Measurements from ENCODE around the gene PEAK1. TPM values are rescaled to one million over a fixed set of nuclear protein-coding genes. Genes with fewer than 3 reads are reported as not detected.

PEAK1 gene
- total RNA-seq, 4 donors from 2014 or later: 68.8 to 79.1 (median 78.7) TPM

GRCh38 chr15:77121599-77121998, 298.3 kb downstream of the PEAK1 start:
- TF ChIP-seq, protein P1, sequence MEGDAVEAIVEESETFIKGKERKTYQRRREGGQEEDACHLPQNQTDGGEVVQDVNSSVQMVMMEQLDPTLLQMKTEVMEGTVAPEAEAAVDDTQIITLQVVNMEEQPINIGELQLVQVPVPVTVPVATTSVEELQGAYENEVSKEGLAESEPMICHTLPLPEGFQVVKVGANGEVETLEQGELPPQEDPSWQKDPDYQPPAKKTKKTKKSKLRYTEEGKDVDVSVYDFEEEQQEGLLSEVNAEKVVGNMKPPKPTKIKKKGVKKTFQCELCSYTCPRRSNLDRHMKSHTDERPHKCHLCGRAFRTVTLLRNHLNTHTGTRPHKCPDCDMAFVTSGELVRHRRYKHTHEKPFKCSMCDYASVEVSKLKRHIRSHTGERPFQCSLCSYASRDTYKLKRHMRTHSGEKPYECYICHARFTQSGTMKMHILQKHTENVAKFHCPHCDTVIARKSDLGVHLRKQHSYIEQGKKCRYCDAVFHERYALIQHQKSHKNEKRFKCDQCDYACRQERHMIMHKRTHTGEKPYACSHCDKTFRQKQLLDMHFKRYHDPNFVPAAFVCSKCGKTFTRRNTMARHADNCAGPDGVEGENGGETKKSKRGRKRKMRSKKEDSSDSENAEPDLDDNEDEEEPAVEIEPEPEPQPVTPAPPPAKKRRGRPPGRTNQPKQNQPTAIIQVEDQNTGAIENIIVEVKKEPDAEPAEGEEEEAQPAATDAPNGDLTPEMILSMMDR (IDR thresholded peaks at IDR 0.05; ENCODE audit: low read depth): no peak

DNA sequence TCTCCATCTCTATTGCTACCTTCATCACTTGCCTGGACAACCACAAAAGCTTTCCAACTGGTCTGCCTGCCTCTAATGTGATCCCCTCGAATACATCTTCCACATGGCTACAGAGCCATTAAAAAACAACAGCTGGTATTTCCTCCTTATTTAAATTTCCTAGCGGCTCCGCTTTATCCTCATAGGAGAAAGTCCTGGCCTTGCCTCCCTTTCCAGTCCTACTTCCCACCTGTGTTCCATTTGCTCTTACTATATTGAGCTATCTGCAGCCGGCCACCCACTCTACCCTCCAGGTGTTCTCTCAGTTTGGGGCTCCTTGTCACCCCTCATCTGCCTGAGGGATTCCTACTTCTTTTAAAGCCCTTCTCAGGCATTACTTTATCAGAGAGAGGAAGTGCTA, 299.3 kb downstream of the PEAK1 start:
- TF ChIP-seq, protein P1 (IDR thresholded peaks at IDR 0.05; ENCODE audit: low read depth): no peak

GRCh38 chr15:77119446-77119845, 300.5 kb downstream of the PEAK1 start:
- TF ChIP-seq, protein P1 (IDR thresholded peaks at IDR 0.05; ENCODE audit: low read depth): no peak

DNA sequence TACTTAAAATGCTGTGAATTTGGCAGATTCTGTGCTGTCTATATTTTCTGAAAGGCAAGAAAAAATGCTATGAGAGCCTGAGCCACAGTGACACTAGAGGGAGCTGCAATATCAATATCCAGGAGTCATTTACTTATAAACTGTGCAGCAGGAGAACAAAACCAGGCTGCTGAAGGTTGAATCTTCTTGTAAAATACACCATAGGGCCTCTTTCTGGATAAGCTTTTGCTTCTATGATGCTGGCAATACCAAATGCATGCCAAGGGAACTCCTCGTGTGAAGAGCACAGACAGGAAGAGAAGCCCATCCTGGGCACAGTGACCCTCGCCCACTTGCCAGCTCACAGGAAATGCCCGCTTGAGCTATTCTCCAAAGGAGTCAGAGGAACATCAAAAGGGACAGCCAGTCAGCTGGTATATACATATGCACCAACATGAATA, 301.0 kb downstream of the PEAK1 start:
- TF ChIP-seq, protein P1 (IDR thresholded peaks at IDR 0.05; ENCODE audit: low read depth): no peak

DNA sequence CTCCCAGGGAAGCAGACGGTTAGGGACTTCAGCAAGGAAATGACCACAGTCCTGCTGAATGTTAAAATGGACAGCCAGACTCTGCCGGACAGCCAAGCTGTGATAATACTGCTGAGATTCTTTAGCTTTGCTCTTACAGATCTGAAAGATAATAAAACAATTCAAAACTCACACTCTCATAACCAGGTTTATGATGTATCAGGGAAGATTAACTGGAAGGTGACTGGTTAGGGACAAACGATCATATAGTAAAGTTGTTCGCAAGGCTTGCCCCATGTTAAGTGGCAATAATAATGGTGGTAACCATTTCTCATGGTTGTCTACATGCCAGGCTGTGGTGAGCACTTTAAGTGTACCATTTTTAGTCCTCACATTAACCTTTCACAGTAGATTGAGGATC, 304.7 kb downstream of the PEAK1 start:
- TF ChIP-seq, protein P1 (IDR thresholded peaks at IDR 0.05; ENCODE audit: low read depth): no peak

- TF ChIP-seq, protein P1 (IDR thresholded peaks at IDR 0.05; ENCODE audit: low read depth): no peak
Measured at GRCh38 chr15:77112838-77113504, 306.9 kb downstream of the PEAK1 start.

- TF ChIP-seq, protein P1 (IDR thresholded peaks at IDR 0.05; ENCODE audit: low read depth): no peak
Measured at GRCh38 chr15:77111789-77112188, 308.1 kb downstream of the PEAK1 start.
